H1 (cell line): ENCODE results near the gene PLVAP. TPM values are rescaled to one million over a fixed set of nuclear protein-coding genes. Genes with fewer than 3 reads are reported as not detected.

Experiments used
- CTCF ChIA-PET: fragments of 300-600 bp; sonication (Branson Sonifier 250); formaldehyde crosslinking; loops from one replicate; lab custom pipeline; 2021; ENCODE audit not compliant: partially characterized antibody; lab: Charles Lee
- POLR2A ChIA-PET: fragments of 300-600 bp; sonication (Branson Sonifier 250); formaldehyde crosslinking; loops from one replicate; lab custom pipeline; 2021; ENCODE audit warnings: inconsistent platforms; ENCODE audit not compliant: partially characterized antibody; lab: Charles Lee
- DNase-seq, 2 experiments: peaks; one replicate each; pipeline versions ENCODE4 v3.0.0 to v3.0.0-alpha.2; 2010 to 2022; ENCODE audit warnings: low spot score in 2 of 2, low read depth in 1 of 2, mixed read lengths in 1 of 2
- FAIRE-seq: peaks from 2 replicates; lab custom pipeline; 2011; peaks lifted over from hg19 to GRCh38; lab: Jason Lieb, UNC
- H2AFZ ChIP-seq: 2 replicates; pipeline ENCODE4 v1.8.1; 2012; ENCODE audit warnings: low read length, inconsistent platforms
- H2AK5ac ChIP-seq: 2 replicates; pipeline ENCODE4 v1.6.1; 2013; ENCODE audit warnings: low read depth, low read length
- H2BK120ac ChIP-seq: replicated peaks from 2 replicates; pipeline ENCODE3; 2013; ENCODE audit warnings: low read depth, low read length, inconsistent platforms
- H2BK12ac ChIP-seq: 2 replicates; pipeline ENCODE4 v1.6.1; 2013; ENCODE audit warnings: low read depth, low read length
- H2BK15ac ChIP-seq: 2 replicates; pipeline ENCODE4 v1.6.1; 2013; ENCODE audit warnings: low read length
- H2BK20ac ChIP-seq: 2 replicates; pipeline ENCODE4 v1.6.1; 2013; ENCODE audit warnings: low read length
- H2BK5ac ChIP-seq: 2 replicates; pipeline ENCODE4 v1.6.1; 2013; ENCODE audit warnings: low read depth, low read length
- H3K14ac ChIP-seq: 2 replicates; pipeline ENCODE4 v1.6.1; 2013; ENCODE audit warnings: inconsistent platforms; ENCODE audit not compliant: insufficient read length
- H3K18ac ChIP-seq: 2 replicates; pipeline ENCODE4 v1.6.1; 2013; ENCODE audit warnings: low read length; ENCODE audit errors: extremely low read depth
- H3K23ac ChIP-seq: 2 replicates; pipeline ENCODE4 v1.6.1; 2013; ENCODE audit warnings: inconsistent platforms; ENCODE audit not compliant: insufficient read length
- H3K23me2 ChIP-seq: 2 replicates; pipeline ENCODE4 v1.6.1; 2013; ENCODE audit warnings: low read depth, low read length
- H3K27ac ChIP-seq: 2 replicates; pipeline ENCODE4 v1.6.1; 2011; ENCODE audit warnings: low read depth, low read length, inconsistent platforms
- H3K27me3 ChIP-seq, 4 experiments: replicated peaks in 1 of 4; 1 replicate in 1 of 4; 2 replicates in 3 of 4; pipeline versions ENCODE4 v1.6.1 to v1.8.1; 2011 to 2013; ENCODE audit warnings: low read length in 3 of 4, mild to moderate bottlenecking in 3 of 4, inconsistent platforms in 2 of 4, mixed read lengths in 2 of 4, moderate library complexity in 1 of 4; ENCODE audit not compliant: control insufficient read depth in 3 of 4, insufficient read depth in 3 of 4; ENCODE audit errors: extremely low read depth in 1 of 4
- H3K36me3 ChIP-seq, 4 experiments: 2 replicates each; pipeline versions ENCODE4 v1.6.1 to v1.8.1; 2011 to 2013; ENCODE audit warnings: mild to moderate bottlenecking in 4 of 4, low read length in 3 of 4, moderate library complexity in 2 of 4, control low read depth in 1 of 4, inconsistent platforms in 1 of 4; ENCODE audit not compliant: insufficient read depth in 4 of 4, control insufficient read depth in 2 of 4
- H3K4ac ChIP-seq: replicated peaks from 2 replicates; pipeline ENCODE3; 2013; ENCODE audit warnings: low read length, low read depth, mixed read lengths, inconsistent platforms; ENCODE audit not compliant: insufficient read length
- H3K4me1 ChIP-seq, 4 experiments: replicated peaks in 1 of 4; 1 replicate in 1 of 4; 2 replicates in 3 of 4; pipeline versions ENCODE4 v1.6.1 to v1.8.1; 2011 to 2013; ENCODE audit warnings: low read length in 3 of 4, inconsistent platforms in 2 of 4, mixed read lengths in 1 of 4; ENCODE audit not compliant: insufficient read depth in 4 of 4, control insufficient read depth in 3 of 4
- H3K4me2 ChIP-seq, 2 experiments: 2 replicates each; pipeline versions ENCODE4 v1.6.1 to v1.8.1; 2011 to 2013; ENCODE audit warnings: low read depth in 2 of 2, low read length in 2 of 2, control low read depth in 1 of 2, inconsistent platforms in 1 of 2, mild to moderate bottlenecking in 1 of 2; ENCODE audit not compliant: insufficient read depth in 1 of 2
- H3K4me3 ChIP-seq, 4 experiments: fragments of 200-600, 300-600 bp in 1 of 4; sonication (generic), shearing (Covaris generic), sonication (Bioruptor Twin) in 1 of 4; 2 replicates each; pipeline versions ENCODE4 v1.5.1 to v1.8.1; 2011 to 2016; ENCODE audit warnings: low read length in 4 of 4, low read depth in 3 of 4, control low read depth in 2 of 4, inconsistent platforms in 2 of 4, mild to moderate bottlenecking in 2 of 4, mixed read lengths in 1 of 4, moderate library complexity in 1 of 4; ENCODE audit not compliant: insufficient read depth in 2 of 4; ENCODE audit errors: extremely low read depth in 1 of 4
- H3K56ac ChIP-seq: replicated peaks from 2 replicates; pipeline ENCODE3; 2013; ENCODE audit warnings: low read depth, mild to moderate bottlenecking, mixed read lengths, low read length, inconsistent platforms; ENCODE audit not compliant: insufficient read length
- H3K79me1 ChIP-seq: 2 replicates; pipeline ENCODE4 v1.6.1; 2013; ENCODE audit warnings: low read depth, low read length, control low read depth
- H3K79me2 ChIP-seq, 2 experiments: 2 replicates each; pipeline versions ENCODE4 v1.6.1 to v1.8.1; 2012 to 2013; ENCODE audit warnings: low read length in 2 of 2, mild to moderate bottlenecking in 2 of 2, inconsistent platforms in 1 of 2; ENCODE audit not compliant: insufficient read depth in 2 of 2, control insufficient read depth in 1 of 2
- H3K9ac ChIP-seq, 4 experiments: replicated peaks in 1 of 4; 1 replicate in 1 of 4; 2 replicates in 3 of 4; pipeline versions ENCODE4 v1.6.1 to v1.8.1; 2011 to 2013; ENCODE audit warnings: low read depth in 3 of 4, low read length in 3 of 4, control low read depth in 2 of 4, mild to moderate bottlenecking in 2 of 4, moderate library complexity in 2 of 4, inconsistent platforms in 1 of 4; ENCODE audit errors: extremely low read depth in 1 of 4
- H3K9me3 ChIP-seq, 2 experiments: 2 replicates each; pipeline versions ENCODE4 v1.6.1 to v1.8.1; 2012 to 2013; ENCODE audit warnings: mild to moderate bottlenecking in 2 of 2, moderate library complexity in 2 of 2, control low read depth in 1 of 2, inconsistent platforms in 1 of 2, low read depth in 1 of 2, low read length in 1 of 2, mixed read lengths in 1 of 2; ENCODE audit not compliant: insufficient read depth in 2 of 2
- H4K20me1 ChIP-seq, 2 experiments: replicated peaks in 1 of 2; 2 replicates each; pipeline versions ENCODE3 to v1.8.1; 2011 to 2013; ENCODE audit warnings: inconsistent platforms in 2 of 2, low read length in 2 of 2, mild to moderate bottlenecking in 1 of 2; ENCODE audit not compliant: insufficient read depth in 2 of 2, control insufficient read depth in 1 of 2
- H4K5ac ChIP-seq: 2 replicates; pipeline ENCODE4 v1.6.1; 2013; ENCODE audit warnings: low read length, low read depth, mixed read lengths, inconsistent platforms; ENCODE audit not compliant: insufficient read length
- H4K8ac ChIP-seq: 2 replicates; pipeline ENCODE4 v1.8.0; 2013; ENCODE audit warnings: mild to moderate bottlenecking, moderate library complexity, low read length, inconsistent platforms; ENCODE audit not compliant: insufficient read depth; ENCODE audit errors: extremely low read depth
- H4K91ac ChIP-seq: replicated peaks from 2 replicates; pipeline ENCODE3; 2013; ENCODE audit warnings: low read length, mixed read lengths, inconsistent platforms; ENCODE audit not compliant: insufficient read length
- SAP30 ChIP-seq: fragments of 300-600 bp; sonication (generic); IDR thresholded peaks from 2 replicates; pipeline ENCODE4 v1.7.1; 2012; ENCODE audit warnings: low read length, moderate library complexity, mild to moderate bottlenecking, inconsistent platforms; ENCODE audit not compliant: insufficient read depth, insufficient replicate concordance
- TAF1 ChIP-seq: IDR thresholded peaks from 2 replicates; pipeline ENCODE4 v1.6.1; 2011; ENCODE audit warnings: mild to moderate bottlenecking, low read depth, low read length
- TEAD4 ChIP-seq: IDR thresholded peaks from 2 replicates; pipeline ENCODE4 v1.6.1; 2012; ENCODE audit warnings: low read depth, low read length, inconsistent platforms, mixed read lengths
- ZNF274 ChIP-seq: IDR thresholded peaks from 2 replicates; pipeline ENCODE4 v1.7.0; 2012; ENCODE audit warnings: low read length, borderline replicate concordance; ENCODE audit errors: extremely low read depth
- WGBS, 2 experiments: shearing (Covaris generic) in 1 of 2; methylation state at CpG; one replicate each; pipeline versions ENCODE4 v1.1.6 to v1.1.7; 2013 to 2015; ENCODE audit warnings: low lambda C conversion rate in 2 of 2, mixed read lengths in 2 of 2, inconsistent platforms in 1 of 2, low coverage in 1 of 2, missing lambda C conversion rate in 1 of 2; ENCODE audit not compliant: insufficient replicate concordance in 2 of 2, insufficient coverage in 1 of 2, insufficient read length in 1 of 2; ENCODE audit errors: extremely low coverage in 1 of 2, missing lambda C conversion rate in 1 of 2; 5-methylcytosine and 5-hydroxymethylcytosine counted together
- polyA plus RNA-seq, 7 experiments: library from polyadenylated mRNA; depleted of rRNA in 3 of 7; stranded (reverse) in 5 of 7; unstranded in 2 of 7; fragments of >200 nt in 5 of 7; fragments of 200-250 nt in 2 of 7; gene quantifications; 1 replicate in 5 of 7; 2 replicates in 1 of 7; 4 replicates in 1 of 7; pipeline versions ENCODE4 v1.2.1 to v1.2.3, GENCODE V29; 2011 to 2013; ENCODE audit warnings: missing spikeins in 2 of 7, mixed read lengths in 2 of 7
- total RNA-seq: library from RNA; stranded (reverse); fragmentation: NEBNext Ultra II Directional; extraction: Animal tissue kit (Norgen Biotek cat#: 25700); gene quantifications from 2 replicates; pipeline ENCODE4 v1.2.1, GENCODE V29; 2021
- TF ChIP-seq, protein P1 (sequence below), 3 experiments: IDR thresholded peaks; 1 replicate in 2 of 3; 2 replicates in 1 of 3; pipeline versions ENCODE4 v1.5.1 to v1.6.1; 2011; ENCODE audit warnings: low read length in 3 of 3, mild to moderate bottlenecking in 3 of 3, inconsistent platforms in 2 of 3, low read depth in 1 of 3, moderate library complexity in 1 of 3; ENCODE audit not compliant: insufficient read depth in 1 of 3; ENCODE audit errors: control extremely low read depth in 1 of 3

The PLVAP gene
- total and polyA plus RNA-seq, 2 of the 8 experiments (the other 6 are each of a cell fraction or from before 2014, with no cell fraction given) = 0.32 TPM; not detected in 1

DNA sequence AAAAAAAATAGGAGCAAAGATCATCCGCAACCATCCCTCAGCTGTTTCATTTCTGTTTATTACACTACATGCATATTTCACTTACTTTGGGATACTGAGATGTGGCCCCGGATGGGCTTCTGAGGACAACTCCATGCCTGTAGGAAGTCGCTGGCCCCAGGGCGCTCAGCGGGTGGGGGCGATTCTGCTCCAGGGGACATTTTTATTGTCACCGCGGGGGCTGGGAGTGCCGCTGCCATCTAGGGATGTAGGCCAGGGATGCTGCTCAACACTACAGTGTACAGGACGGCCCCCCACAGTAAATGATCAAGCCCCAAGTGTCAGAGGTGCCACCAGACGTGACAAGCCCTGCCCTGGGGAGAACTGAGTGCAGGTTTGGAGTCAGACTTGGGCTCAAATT is 34.7 kb upstream of the PLVAP start:
- H3K27ac ChIP-seq = no peak overlapping the region
- POLR2A ChIA-PET = interaction anchor here (1.0 to 1.6 kb wide), 3 partner anchors 10 to 380 kb away, joined by 3 to 10 read pairs (median 4); no protein-coding TSS in a partner anchor
- no peak for TF ChIP-seq ZNF274
- TF ChIP-seq, protein P1, sequence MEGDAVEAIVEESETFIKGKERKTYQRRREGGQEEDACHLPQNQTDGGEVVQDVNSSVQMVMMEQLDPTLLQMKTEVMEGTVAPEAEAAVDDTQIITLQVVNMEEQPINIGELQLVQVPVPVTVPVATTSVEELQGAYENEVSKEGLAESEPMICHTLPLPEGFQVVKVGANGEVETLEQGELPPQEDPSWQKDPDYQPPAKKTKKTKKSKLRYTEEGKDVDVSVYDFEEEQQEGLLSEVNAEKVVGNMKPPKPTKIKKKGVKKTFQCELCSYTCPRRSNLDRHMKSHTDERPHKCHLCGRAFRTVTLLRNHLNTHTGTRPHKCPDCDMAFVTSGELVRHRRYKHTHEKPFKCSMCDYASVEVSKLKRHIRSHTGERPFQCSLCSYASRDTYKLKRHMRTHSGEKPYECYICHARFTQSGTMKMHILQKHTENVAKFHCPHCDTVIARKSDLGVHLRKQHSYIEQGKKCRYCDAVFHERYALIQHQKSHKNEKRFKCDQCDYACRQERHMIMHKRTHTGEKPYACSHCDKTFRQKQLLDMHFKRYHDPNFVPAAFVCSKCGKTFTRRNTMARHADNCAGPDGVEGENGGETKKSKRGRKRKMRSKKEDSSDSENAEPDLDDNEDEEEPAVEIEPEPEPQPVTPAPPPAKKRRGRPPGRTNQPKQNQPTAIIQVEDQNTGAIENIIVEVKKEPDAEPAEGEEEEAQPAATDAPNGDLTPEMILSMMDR (IDR thresholded peaks at IDR 0.05; ENCODE audit: control extremely low read depth in 1 of 3, insufficient read depth in 1 of 3, low read depth in 1 of 3, low read length in 3 of 3) = no peak
- TF ChIP-seq TEAD4 = no peak
- TF ChIP-seq TAF1 = no peak
- no peak for TF ChIP-seq SAP30

More for the DNA sequence above, 34.7 kb upstream of the PLVAP start:
- Histone ChIP-seq H3K23ac (no peak overlapping the region), H3K9me3 (no peaks in the 10 kb centered on the region), H3K4me2 (no peak overlapping the region), H4K91ac (no peak overlapping the region), H4K20me1 (no peaks in the 10 kb centered on the region), H3K79me2 (no peaks in the 10 kb centered on the region), H3K14ac (no peak overlapping the region), H2BK120ac (no peak overlapping the region), H2BK15ac (no peak overlapping the region), H3K4me3 (no peak overlapping the region), H4K5ac (no peak overlapping the region), H4K8ac (no peak overlapping the region; the same call in 1 of the 2 replicates), H3K18ac (no peak overlapping the region), H3K4me1 (peaks cover 0 to 9% (median 3%) of the 10 kb centered on the region in 4 experiments; a peak in 5 of 7 replicates), H2BK12ac (no peak overlapping the region), H3K56ac (no peak overlapping the region), H3K79me1 (no peaks in the 10 kb centered on the region), H3K27me3 (peaks cover 0 to 6% (median 0%) of the 10 kb centered on the region in 4 experiments; a peak in 2 of 7 replicates), H3K9ac (no peak overlapping the region), H2AK5ac (no peak overlapping the region), H3K36me3 (peaks cover 0 to 7% (median 0%) of the 10 kb centered on the region in 4 experiments; a peak in 2 of 8 replicates), H3K23me2 (no peaks in the 10 kb centered on the region; the same call in 1 of the 2 replicates), H2BK5ac (no peak overlapping the region), H2AFZ (no peak overlapping the region), H2BK20ac (no peak overlapping the region), H3K4ac (no peak overlapping the region)
- CTCF ChIA-PET = interaction anchor here (0.6 to 1.4 kb wide), 2 partner anchors 43 to 84 kb away, joined by 3 to 5 read pairs; no protein-coding TSS in a partner anchor
- no peak for FAIRE-seq
- 87% methylated on average over 11 of the region's 11 CpGs; no CpG with 5 or more reads in 1 of the 2 experiments for WGBS, 2 experiments
- DNase-seq = no peak
